K562 (cell line): ENCODE data around the gene PLK5. TPM values are rescaled to one million over a fixed set of nuclear protein-coding genes. Genes with fewer than 3 reads are reported as not detected.

Experiments used
- ATAC-seq: fragments of 200-7000 bp; cut with Tn5 transposase; 3 replicates; pipeline ENCODE4 v1.9.1; 2020; ENCODE audit warnings: moderate library complexity
- BruUV-seq: library from RNA; stranded (reverse); fragments of 400-500 nt; replicated peaks from 2 replicates; lab custom pipeline; 2021; lab: Mats Ljungman, UMichigan
- CTCF ChIA-PET: fragments of 300-600 bp; formaldehyde crosslinking; extraction: SDS; loops from one replicate; lab custom pipeline; 2021; ENCODE audit warnings: low intra/inter-chr PET ratio; lab: Yijun Ruan, JAX
- POLR2A ChIA-PET: fragments of 300-600, 350-650 bp; sonication (Branson Sonifier 250); formaldehyde crosslinking; extraction: SDS; loops from one replicate; lab custom pipeline; 2021; ENCODE audit warnings: antibody characterized with exemption, inconsistent platforms; lab: Yijun Ruan, JAX
- DNase-seq, 4 experiments: peaks; one replicate each; pipeline versions ENCODE4 v3.0.0 to v3.0.0-alpha.2; 2011 to 2018; ENCODE audit warnings: low spot score in 3 of 4, mixed read lengths in 3 of 4; ENCODE audit errors: extremely low read depth in 1 of 4
- FAIRE-seq: peaks from 2 replicates; lab custom pipeline; 2011; peaks lifted over from hg19 to GRCh38; lab: Jason Lieb, UNC
- H2AFZ ChIP-seq: 2 replicates; pipeline ENCODE4 v1.6.0; 2011; ENCODE audit warnings: low read depth, low read length, control low read depth, inconsistent platforms
- H3K27ac ChIP-seq: fragments of 200-600 bp; 3 replicates; pipeline ENCODE4 v1.8.0; 2011; ENCODE audit warnings: low read depth, mild to moderate bottlenecking, control low read depth, inconsistent platforms, low read length, moderate library complexity, mixed read lengths; ENCODE audit errors: extremely low read depth
- H3K27me3 ChIP-seq, 2 experiments: fragments of 300-600 bp in 1 of 2; 2 replicates in 1 of 2; 3 replicates in 1 of 2; pipeline versions ENCODE4 v1.6.0 to v1.8.0; 2011; ENCODE audit warnings: inconsistent platforms in 2 of 2, low read length in 2 of 2, mild to moderate bottlenecking in 1 of 2, mixed read lengths in 1 of 2, moderate library complexity in 1 of 2; ENCODE audit not compliant: control insufficient read depth in 2 of 2, insufficient read depth in 2 of 2
- H3K36me3 ChIP-seq: fragments of 300-600 bp; 3 replicates; pipeline ENCODE4 v1.8.0; 2011; ENCODE audit warnings: mild to moderate bottlenecking, low read length, inconsistent platforms; ENCODE audit not compliant: control insufficient read depth, insufficient read depth
- H3K4me1 ChIP-seq, 2 experiments: fragments of 200-600 bp in 1 of 2; replicated peaks in 1 of 2; 2 replicates in 1 of 2; 3 replicates in 1 of 2; pipeline versions ENCODE4 v1.5.1 to v1.8.0; 2011; ENCODE audit warnings: inconsistent platforms in 2 of 2, low read length in 2 of 2, mild to moderate bottlenecking in 1 of 2, mixed read lengths in 1 of 2, moderate library complexity in 1 of 2; ENCODE audit not compliant: control insufficient read depth in 2 of 2, insufficient read depth in 2 of 2
- H3K4me2 ChIP-seq: 2 replicates; pipeline ENCODE4 v1.6.1; 2011; ENCODE audit warnings: low read length, control low read depth, inconsistent platforms, mixed read lengths; ENCODE audit not compliant: insufficient read depth
- H3K4me3 ChIP-seq: fragments of 200-600 bp; sonication (generic), shearing (Covaris generic); 2 replicates; pipeline ENCODE4 v1.5.1; 2016; ENCODE audit warnings: control low read depth, inconsistent platforms
- H3K79me2 ChIP-seq: fragments of 200-600 bp; 3 replicates; pipeline ENCODE4 v1.8.0; 2011; ENCODE audit warnings: low read length, inconsistent platforms; ENCODE audit not compliant: control insufficient read depth, insufficient read depth
- H3K9ac ChIP-seq, 2 experiments: 2 replicates each; pipeline versions ENCODE4 v1.6.0 to v1.6.1; 2011; ENCODE audit warnings: low read depth in 2 of 2, low read length in 2 of 2, control low read depth in 1 of 2, inconsistent platforms in 1 of 2, mild to moderate bottlenecking in 1 of 2, mixed read lengths in 1 of 2; ENCODE audit not compliant: insufficient read depth in 1 of 2
- H3K9me1 ChIP-seq: one replicate; pipeline ENCODE4 v1.6.0; 2011; ENCODE audit warnings: inconsistent platforms, mild to moderate bottlenecking, low read length, moderate library complexity; ENCODE audit not compliant: control insufficient read depth, insufficient read depth
- H3K9me3 ChIP-seq: replicated peaks from 2 replicates; pipeline ENCODE4 v1.5.1; 2011; ENCODE audit warnings: low read depth, low read length, inconsistent platforms; ENCODE audit not compliant: control insufficient read depth, insufficient read depth
- H4K20me1 ChIP-seq: replicated peaks from 2 replicates; pipeline ENCODE4 v1.6.1; 2011; ENCODE audit warnings: low read length, inconsistent platforms, mixed read lengths; ENCODE audit not compliant: control insufficient read depth, insufficient read depth
- ARNT ChIP-seq, 2 experiments: fragments of 450-650 bp; IDR thresholded peaks; 2 replicates each; pipeline ENCODE4 v1.6.1; 2016; ENCODE audit warnings: mild to moderate bottlenecking in 1 of 2
- CHD1 ChIP-seq: fragments of 200-600 bp; sonication (generic); IDR thresholded peaks from one replicate; pipeline ENCODE4 v1.6.1; 2012; ENCODE audit warnings: mild to moderate bottlenecking, moderate library complexity, low read length, inconsistent platforms
- DPF2 ChIP-seq: fragments of 450-650 bp; IDR thresholded peaks from 2 replicates; pipeline ENCODE4 v1.6.1; 2016
- FOXJ3 ChIP-seq: sonication (generic); formaldehyde crosslinking; IDR thresholded peaks from 2 replicates; pipeline ENCODE4 v1.4.0; 2020; ENCODE audit warnings: mild to moderate bottlenecking, missing genetic modification reagents
- MTA3 ChIP-seq: fragments of 450-650 bp; formaldehyde crosslinking; IDR thresholded peaks from 2 replicates; pipeline ENCODE4 v1.6.1; 2017; ENCODE audit warnings: mild to moderate bottlenecking, borderline replicate concordance
- NONO ChIP-seq, 2 experiments: fragments of 200-400 bp in 1 of 2; fragments of 450-650 bp in 1 of 2; formaldehyde crosslinking in 1 of 2; IDR thresholded peaks; 2 replicates each; pipeline ENCODE4 v1.6.1; 2017; ENCODE audit warnings: low read depth in 2 of 2, mild to moderate bottlenecking in 2 of 2, moderate library complexity in 2 of 2, low read length in 1 of 2
- RBFOX2 ChIP-seq: fragments of 200-400 bp; formaldehyde crosslinking; IDR thresholded peaks from 2 replicates; pipeline ENCODE4 v1.6.1; 2017; ENCODE audit warnings: low read depth, mild to moderate bottlenecking, low read length, moderate library complexity
- SRSF1 ChIP-seq: fragments of 200-400 bp; formaldehyde crosslinking; IDR thresholded peaks from 2 replicates; pipeline ENCODE4 v1.6.1; 2017; ENCODE audit warnings: mild to moderate bottlenecking, low read depth, low read length, moderate library complexity
- XRCC5 ChIP-seq: fragments of 200-400 bp; formaldehyde crosslinking; IDR thresholded peaks from 2 replicates; pipeline ENCODE4 v1.6.1; 2017; ENCODE audit warnings: low read depth, mild to moderate bottlenecking, low read length
- ZKSCAN8 ChIP-seq: fragments of 200-800 bp; sonication (Bioruptor generic); IDR thresholded peaks from 2 replicates; pipeline ENCODE4 v1.6.1; 2016; ENCODE audit warnings: missing genetic modification characterization, missing compliant biosample characterization
- ZNF175 ChIP-seq: fragments of 200-800 bp; sonication (Bioruptor generic); IDR thresholded peaks from 2 replicates; pipeline ENCODE4 v1.6.1; 2016; ENCODE audit warnings: low read depth, mild to moderate bottlenecking, missing genetic modification characterization, missing compliant biosample characterization
- ZNF766 ChIP-seq: fragments of 200-800 bp; sonication (Bioruptor generic); conservative IDR thresholded peaks from 2 replicates; pipeline ENCODE4 v1.6.1; 2016; ENCODE audit warnings: missing genetic modification characterization, missing compliant biosample characterization
- WGBS: fragments of 100-300 bp; shearing (Covaris generic); methylation state at CpG from one replicate; pipeline ENCODE4 v1.1.6; 2016; ENCODE audit warnings: low coverage, mixed read lengths; ENCODE audit not compliant: insufficient coverage; ENCODE audit errors: missing lambda C conversion rate; 5-methylcytosine and 5-hydroxymethylcytosine counted together
- in situ Hi-C: fragments of 300-500 bp; cut with MboI; formaldehyde crosslinking; loops from 4 replicates; pipeline ENCODE4 v1.15.0; 2018; ENCODE audit warnings: inconsistent platforms, mixed read lengths
- intact Hi-C: fragments of 100-400 bp; cut with micrococcal nuclease; formaldehyde crosslinking; loops from 2 replicates; pipeline ENCODE4 v1.14.2; 2022
- polyA plus RNA-seq, 8 experiments: library from polyadenylated mRNA; depleted of rRNA in 4 of 8; stranded (reverse) in 5 of 8; unstranded in 3 of 8; fragments of >200 nt; fragmentation: Nextera tagmentation in 2 of 8; fragmentation: Illumina TruSeq in 1 of 8; extraction: Ambion mirVana in 2 of 8; extraction: Trizol in 1 of 8; gene quantifications; 2 replicates each; pipeline versions ENCODE4 v1.2.1 to v1.2.3, GENCODE V29; 2011 to 2014; ENCODE audit warnings: inconsistent platforms in 1 of 8, missing spikeins in 1 of 8
- total RNA-seq, 7 experiments: library from RNA; depleted of rRNA in 6 of 7; stranded (reverse); fragments of >200 nt in 6 of 7; fragmentation: Illumina TruSeq in 2 of 7; extraction: Trizol in 2 of 7; gene quantifications; 2 replicates each; pipeline versions ENCODE4 v1.2.1 to v1.2.3, GENCODE V29; 2011 to 2021; ENCODE audit warnings: low replicate concordance in 1 of 7
- TF ChIP-seq, protein P1 (sequence below): fragments of 450-650 bp; formaldehyde crosslinking; IDR thresholded peaks from 2 replicates; pipeline ENCODE4 v1.4.0; 2020; ENCODE audit warnings: mild to moderate bottlenecking, moderate library complexity
- TF ChIP-seq, protein P2 (sequence below): fragments of 250-450 bp; sonication (Bioruptor Pico); IDR thresholded peaks from 2 replicates; pipeline ENCODE4 v1.5.0; 2021; ENCODE audit warnings: mild to moderate bottlenecking, borderline replicate concordance
- TF ChIP-seq, protein P3 (sequence below): sonication (generic); formaldehyde crosslinking; IDR thresholded peaks from 2 replicates; pipeline ENCODE4 v1.8.0; 2022; ENCODE audit warnings: mild to moderate bottlenecking, missing genetic modification reagents

Gene PLK5
- total and polyA plus RNA-seq, 9 of the 15 experiments (the other 6 are each of a cell fraction or from before 2014, with no cell fraction given), result 0.04 to 0.23 (median 0.11) TPM; not detected in 5

DNA sequence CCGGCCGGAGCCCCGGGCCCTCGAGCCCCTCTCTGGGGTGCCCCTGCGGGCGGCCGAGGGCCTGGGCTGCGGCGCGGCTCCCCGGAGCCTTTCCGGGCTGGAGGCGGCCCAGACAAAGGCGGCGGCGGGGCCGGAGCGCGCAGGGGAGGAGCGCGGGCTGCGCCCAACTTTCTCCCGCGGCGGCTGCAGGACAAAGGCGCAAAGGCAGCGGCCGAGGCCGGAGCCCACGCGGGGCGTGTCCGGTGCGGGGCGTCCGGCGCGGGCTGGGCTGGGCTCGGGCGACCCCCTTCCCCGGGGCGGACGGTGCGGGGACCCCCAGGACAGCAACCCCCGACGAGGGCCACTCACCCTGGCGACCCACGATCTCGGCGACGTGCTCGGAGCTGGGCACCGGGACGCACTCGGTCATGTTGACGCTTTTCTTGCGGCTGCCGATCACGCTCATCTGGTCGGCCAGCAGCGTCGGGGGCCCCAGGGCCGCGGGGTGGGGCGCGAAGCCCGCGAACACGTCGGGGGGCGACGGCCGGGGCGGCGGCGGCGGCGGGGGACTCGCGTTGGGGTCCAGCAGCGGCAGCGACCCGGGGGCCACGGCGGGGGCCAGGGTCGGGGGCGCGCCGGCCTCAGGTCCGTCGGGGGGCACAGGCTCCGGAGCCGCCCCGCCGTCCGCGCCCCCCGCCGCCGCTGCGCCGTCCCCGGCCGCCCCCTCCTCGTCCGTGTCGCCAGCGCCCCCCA is 43.4 kb downstream of the PLK5 start:
- peak overlapping the region; percentile 71; the same call in 1 of the 2 replicates for H3K4me2 ChIP-seq
- H4K20me1 ChIP-seq, result peaks cover 5% of the 10 kb centered on the region
- no peak overlapping the region for H2AFZ ChIP-seq
- DNase-seq (peak; percentile 47 to 56 (median 52)), FAIRE-seq (no peak), ATAC-seq (peak; percentile 70)
- H3K4me3 ChIP-seq, result peak overlapping the region; percentile 50
- H3K79me2 ChIP-seq, result peaks cover 32% of the 10 kb centered on the region
- ChIA-PET POLR2A (interaction anchor here (0.6 kb wide), 1 partner anchor 39 kb away, joined by 3 read pairs; no protein-coding TSS in a partner anchor), CTCF (no interaction called here)
- H3K4me1 ChIP-seq, result peaks cover 6 to 44% of the 10 kb centered on the region in 2 experiments
- H3K36me3 ChIP-seq, result no peaks in the 10 kb centered on the region
- H3K9me3 ChIP-seq, result no peaks in the 10 kb centered on the region
- peak overlapping the region in 1 of 2 experiments; percentile 92; a peak in 3 of 4 replicates for H3K9ac ChIP-seq
- no peaks in the 10 kb centered on the region for H3K9me1 ChIP-seq
- 1% methylated on average over 20 of the region's 108 CpGs for WGBS
- in situ Hi-C loops, result no loop called here
- BruUV-seq, result no TSS peak
- H3K27me3 ChIP-seq, result no peaks in the 10 kb centered on the region
- intact Hi-C loops, result no loop called here
- H3K27ac ChIP-seq, result peak overlapping the region; percentile 54; the same call in 1 of the 3 replicates
- TF ChIP-seq MTA3 (peak; percentile 67; the same call in 1 of the 2 replicates), FOXJ3 (CRISPR knock-in tag) (no peak), XRCC5 (no peak), ZKSCAN8 (CRISPR knock-in tag) (no peak), ZNF766 (CRISPR knock-in tag) (no peak), CHD1 (peak; percentile 58), ZNF175 (CRISPR knock-in tag) (no peak), RBFOX2 (peak; percentile 44; the same call in 1 of the 2 replicates), SRSF1 (no peak), NONO (IDR thresholded peaks at IDR 0.05; ENCODE audit: low read depth in 2 of 2, low read length in 1 of 2) (peak in 1 of 2 experiments; percentile 26; a peak in 1 of 4 replicates), DPF2 (no peak), ARNT (IDR thresholded peaks at IDR 0.05) (no peak)
- TF ChIP-seq, protein P1, sequence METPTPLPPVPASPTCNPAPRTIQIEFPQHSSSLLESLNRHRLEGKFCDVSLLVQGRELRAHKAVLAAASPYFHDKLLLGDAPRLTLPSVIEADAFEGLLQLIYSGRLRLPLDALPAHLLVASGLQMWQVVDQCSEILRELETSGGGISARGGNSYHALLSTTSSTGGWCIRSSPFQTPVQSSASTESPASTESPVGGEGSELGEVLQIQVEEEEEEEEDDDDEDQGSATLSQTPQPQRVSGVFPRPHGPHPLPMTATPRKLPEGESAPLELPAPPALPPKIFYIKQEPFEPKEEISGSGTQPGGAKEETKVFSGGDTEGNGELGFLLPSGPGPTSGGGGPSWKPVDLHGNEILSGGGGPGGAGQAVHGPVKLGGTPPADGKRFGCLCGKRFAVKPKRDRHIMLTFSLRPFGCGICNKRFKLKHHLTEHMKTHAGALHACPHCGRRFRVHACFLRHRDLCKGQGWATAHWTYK, result no peak
- TF ChIP-seq, protein P2, sequence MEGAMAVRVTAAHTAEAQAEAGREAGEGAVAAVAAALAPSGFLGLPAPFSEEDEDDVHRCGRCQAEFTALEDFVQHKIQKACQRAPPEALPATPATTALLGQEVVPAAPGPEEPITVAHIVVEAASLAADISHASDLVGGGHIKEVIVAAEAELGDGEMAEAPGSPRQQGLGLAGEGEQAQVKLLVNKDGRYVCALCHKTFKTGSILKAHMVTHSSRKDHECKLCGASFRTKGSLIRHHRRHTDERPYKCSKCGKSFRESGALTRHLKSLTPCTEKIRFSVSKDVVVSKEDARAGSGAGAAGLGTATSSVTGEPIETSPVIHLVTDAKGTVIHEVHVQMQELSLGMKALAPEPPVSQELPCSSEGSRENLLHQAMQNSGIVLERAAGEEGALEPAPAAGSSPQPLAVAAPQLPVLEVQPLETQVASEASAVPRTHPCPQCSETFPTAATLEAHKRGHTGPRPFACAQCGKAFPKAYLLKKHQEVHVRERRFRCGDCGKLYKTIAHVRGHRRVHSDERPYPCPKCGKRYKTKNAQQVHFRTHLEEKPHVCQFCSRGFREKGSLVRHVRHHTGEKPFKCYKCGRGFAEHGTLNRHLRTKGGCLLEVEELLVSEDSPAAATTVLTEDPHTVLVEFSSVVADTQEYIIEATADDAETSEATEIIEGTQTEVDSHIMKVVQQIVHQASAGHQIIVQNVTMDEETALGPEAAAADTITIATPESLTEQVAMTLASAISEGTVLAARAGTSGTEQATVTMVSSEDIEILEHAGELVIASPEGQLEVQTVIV, result no peak
- TF ChIP-seq, protein P3, sequence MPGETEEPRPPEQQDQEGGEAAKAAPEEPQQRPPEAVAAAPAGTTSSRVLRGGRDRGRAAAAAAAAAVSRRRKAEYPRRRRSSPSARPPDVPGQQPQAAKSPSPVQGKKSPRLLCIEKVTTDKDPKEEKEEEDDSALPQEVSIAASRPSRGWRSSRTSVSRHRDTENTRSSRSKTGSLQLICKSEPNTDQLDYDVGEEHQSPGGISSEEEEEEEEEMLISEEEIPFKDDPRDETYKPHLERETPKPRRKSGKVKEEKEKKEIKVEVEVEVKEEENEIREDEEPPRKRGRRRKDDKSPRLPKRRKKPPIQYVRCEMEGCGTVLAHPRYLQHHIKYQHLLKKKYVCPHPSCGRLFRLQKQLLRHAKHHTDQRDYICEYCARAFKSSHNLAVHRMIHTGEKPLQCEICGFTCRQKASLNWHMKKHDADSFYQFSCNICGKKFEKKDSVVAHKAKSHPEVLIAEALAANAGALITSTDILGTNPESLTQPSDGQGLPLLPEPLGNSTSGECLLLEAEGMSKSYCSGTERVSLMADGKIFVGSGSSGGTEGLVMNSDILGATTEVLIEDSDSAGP (CRISPR knock-in tag), result no peak
